CD4-positive, alpha-beta memory T cell (primary cell): ENCODE results near the gene GREM2. TPM values are rescaled to one million over a fixed set of nuclear protein-coding genes. Genes with fewer than 3 reads are reported as not detected.

Experiments
- CTCF ChIA-PET: fragments of 350-600 bp; sonication (Branson Sonifier 250); formaldehyde crosslinking; loops from one replicate; lab custom pipeline; 2021; ENCODE audit warnings: inconsistent platforms; ENCODE audit not compliant: partially characterized antibody; lab: Charles Lee
- POLR2A ChIA-PET: fragments of 350-600 bp; sonication (Branson Sonifier 250); formaldehyde crosslinking; loops from one replicate; lab custom pipeline; 2021; ENCODE audit not compliant: partially characterized antibody; lab: Charles Lee
- DNase-seq, 5 donors: peaks; one replicate each; pipeline versions ENCODE4 v3.0.0 to v3.0.0-alpha.2; 2020 to 2022; ENCODE audit warnings: mixed read lengths in 1 of 5
- H3K27ac ChIP-seq: one replicate; pipeline ENCODE4 v1.7.0; 2013; ENCODE audit warnings: low read depth, low read length
- H3K27me3 ChIP-seq: 2 replicates; pipeline ENCODE4 v1.7.0; 2013; ENCODE audit warnings: mild to moderate bottlenecking, low read length, moderate library complexity; ENCODE audit not compliant: insufficient read depth
- H3K36me3 ChIP-seq: 2 replicates; pipeline ENCODE4 v1.7.0; 2013; ENCODE audit warnings: mild to moderate bottlenecking, low read length, moderate library complexity; ENCODE audit not compliant: insufficient read depth
- H3K4me1 ChIP-seq: 2 replicates; pipeline ENCODE4 v1.7.0; 2013; ENCODE audit warnings: mild to moderate bottlenecking, low read length, moderate library complexity; ENCODE audit not compliant: insufficient read depth
- H3K4me3 ChIP-seq, 2 donors: one replicate each; pipeline ENCODE4 v1.7.0; 2013; ENCODE audit warnings: low read length in 2 of 2, mild to moderate bottlenecking in 1 of 2
- H3K9me3 ChIP-seq, 2 donors: one replicate each; pipeline ENCODE4 v1.7.0; 2013; ENCODE audit warnings: low read length in 2 of 2, control low read depth in 1 of 2; ENCODE audit not compliant: control insufficient read depth in 1 of 2
- H3K27ac Mint-ChIP-seq, 7 donors: one replicate each; pipeline ENCODE4 v1.8.0; 2020 to 2021; ENCODE audit warnings: mixed read lengths in 7 of 7, mild to moderate bottlenecking in 6 of 7, inconsistent platforms in 3 of 7, moderate library complexity in 3 of 7
- H3K27me3 Mint-ChIP-seq, 2 donors: one replicate each; pipeline ENCODE4 v1.8.0; 2020 to 2021; ENCODE audit warnings: mixed read lengths in 2 of 2
- H3K36me3 Mint-ChIP-seq, 2 donors: one replicate each; pipeline ENCODE4 v1.8.0; 2020 to 2021; ENCODE audit warnings: mixed read lengths in 2 of 2, inconsistent platforms in 1 of 2, mild to moderate bottlenecking in 1 of 2
- H3K4me1 Mint-ChIP-seq, 4 donors: one replicate each; pipeline ENCODE4 v1.8.0; 2020 to 2021; ENCODE audit warnings: mixed read lengths in 4 of 4, mild to moderate bottlenecking in 1 of 4
- H3K4me3 Mint-ChIP-seq, 8 donors: one replicate each; pipeline ENCODE4 v1.8.0; 2020 to 2021; ENCODE audit warnings: mixed read lengths in 8 of 8, mild to moderate bottlenecking in 7 of 8, moderate library complexity in 6 of 8, inconsistent platforms in 3 of 8
- H3K9me3 Mint-ChIP-seq, 8 donors: one replicate each; pipeline ENCODE4 v1.8.0; 2020 to 2021; ENCODE audit warnings: mixed read lengths in 8 of 8, mild to moderate bottlenecking in 5 of 8, inconsistent platforms in 3 of 8, moderate library complexity in 1 of 8
- intact Hi-C: fragments of 100-400 bp; cut with micrococcal nuclease; formaldehyde crosslinking; loops from one replicate; pipeline ENCODE4 v1.15.1; 2023
- polyA plus RNA-seq, 2 donors: library from polyadenylated mRNA; unstranded; fragments of 300-500 nt; fragmentation: Illumina TruSeq; gene quantifications; one replicate each; pipeline ENCODE4 v1.2.3, GENCODE V29; 2021
- total RNA-seq, 2 experiments: library from RNA; stranded (reverse); gene quantifications; one replicate each; pipeline ENCODE4 v1.2.3, GENCODE V29; 2021

Gene GREM2
- total and polyA plus RNA-seq, 4 experiments from 2014 or later = 1.6 to 2.5 (median 1.9) TPM

GRCh38 chr1:240586006-240586405 lies 25.9 kb downstream of the GREM2 start:
- Histone ChIP-seq H3K4me3 (no peak overlapping the region), H3K27ac (no peak overlapping the region), H3K36me3 (no peaks in the 10 kb centered on the region), H3K27me3 (no peaks in the 10 kb centered on the region), H3K4me1 (peaks cover 8% of the 10 kb centered on the region), H3K9me3 (no peaks in the 10 kb centered on the region)
- Mint-ChIP-seq H3K9me3 (peaks cover 0 to 4% (median under 1%) of the 10 kb centered on the region in 8 donors), H3K27me3 (no peaks in the 10 kb centered on the region), H3K36me3 (peaks cover 0 to 4% of the 10 kb centered on the region in 2 donors), H3K27ac (peak overlapping the region in 1 of 7 donors; percentile 56), H3K4me1 (peaks cover 1 to 16% (median 12%) of the 10 kb centered on the region in 4 donors), H3K4me3 (peak overlapping the region in 1 of 8 donors; percentile 28)
- intact Hi-C loops = no loop called here
- POLR2A ChIA-PET = no interaction called here
- DNase-seq = no peak
- CTCF ChIA-PET = no interaction called here

- H3K36me3 Mint-ChIP-seq = no peaks in the 10 kb centered on the region
- POLR2A ChIA-PET = no interaction called here
- no peaks in the 10 kb centered on the region for H3K27me3 ChIP-seq
- peak overlapping the region in 1 of 8 donors; percentile 2 for H3K4me3 Mint-ChIP-seq
- H3K4me1 Mint-ChIP-seq = peaks cover 0 to 23% (median 11%) of the 10 kb centered on the region in 4 donors
- intact Hi-C loops = no loop called here
- H3K36me3 ChIP-seq = no peaks in the 10 kb centered on the region
- no peak for DNase-seq
- H3K27ac Mint-ChIP-seq = peak overlapping the region in 1 of 7 donors; percentile 22
- H3K9me3 ChIP-seq = no peaks in the 10 kb centered on the region
- peaks cover 8% of the 10 kb centered on the region for H3K4me1 ChIP-seq
- no peaks in the 10 kb centered on the region for H3K27me3 Mint-ChIP-seq
- no peak overlapping the region for H3K27ac ChIP-seq
- CTCF ChIA-PET = no interaction called here
- peaks cover 0 to 2% (median 0%) of the 10 kb centered on the region in 8 donors for H3K9me3 Mint-ChIP-seq
- no peak overlapping the region for H3K4me3 ChIP-seq
Observed at GRCh38 chr1:240582953-240583352, 29.0 kb downstream of the GREM2 start.

- no peaks in the 10 kb centered on the region for H3K36me3 ChIP-seq
- H3K9me3 Mint-ChIP-seq = peaks cover 0 to 2% (median 0%) of the 10 kb centered on the region in 8 donors
- no peak overlapping the region for H3K27ac ChIP-seq
- peak overlapping the region in 1 of 7 donors; percentile 59 for H3K27ac Mint-ChIP-seq
- CTCF ChIA-PET = no interaction called here
- no peaks in the 10 kb centered on the region for H3K27me3 ChIP-seq
- POLR2A ChIA-PET = no interaction called here
- H3K27me3 Mint-ChIP-seq = no peaks in the 10 kb centered on the region
- DNase-seq = no peak
- peaks cover 19% of the 10 kb centered on the region for H3K4me1 ChIP-seq
- H3K4me3 ChIP-seq = no peak overlapping the region
- H3K4me1 Mint-ChIP-seq = peaks cover 9 to 45% (median 30%) of the 10 kb centered on the region in 4 donors
- peak overlapping the region in 1 of 8 donors; percentile 36 for H3K4me3 Mint-ChIP-seq
- intact Hi-C loops = loop anchor here (5.0 kb wide), 1 partner anchor 1268 kb away; the partner anchor contains the start of gene EXO1
- no peaks in the 10 kb centered on the region for H3K9me3 ChIP-seq
- peaks cover 0 to 3% of the 10 kb centered on the region in 2 donors for H3K36me3 Mint-ChIP-seq
Observed at GRCh38 chr1:240579511-240579910, 32.4 kb downstream of the GREM2 start.

- Mint-ChIP-seq H3K4me1 (peaks cover 14 to 48% (median 35%) of the 10 kb centered on the region in 4 donors), H3K27ac (peak overlapping the region in 6 of 7 donors; percentile 6 to 92 (median 82)), H3K9me3 (peaks cover 0 to 4% (median 0%) of the 10 kb centered on the region in 8 donors), H3K27me3 (no peaks in the 10 kb centered on the region), H3K4me3 (peak overlapping the region in 3 of 8 donors; percentile 13 to 67 (median 35)), H3K36me3 (peaks cover 0 to 3% of the 10 kb centered on the region in 2 donors)
- no peak for DNase-seq
- ChIA-PET CTCF (no interaction called here), POLR2A (no interaction called here)
- Histone ChIP-seq H3K4me1 (peaks cover 19% of the 10 kb centered on the region), H3K27ac (no peak overlapping the region), H3K4me3 (no peak overlapping the region), H3K9me3 (no peaks in the 10 kb centered on the region), H3K36me3 (no peaks in the 10 kb centered on the region), H3K27me3 (no peaks in the 10 kb centered on the region)
- intact Hi-C loops = loop anchor here (2.0 to 5.0 kb wide), 2 partner anchors 90 to 1270 kb away; partner anchors contain the start of gene EXO1
Observed at GRCh38 chr1:240577095-240577494, 34.9 kb downstream of the GREM2 start.

- Histone ChIP-seq H3K4me3 (no peak overlapping the region), H3K27ac (peak overlapping the region; percentile 53), H3K36me3 (no peaks in the 10 kb centered on the region), H3K4me1 (peaks cover 19% of the 10 kb centered on the region), H3K27me3 (no peaks in the 10 kb centered on the region), H3K9me3 (no peaks in the 10 kb centered on the region)
- CTCF ChIA-PET = interaction anchor here (1.4 kb wide), 1 partner anchor 32 kb away, joined by 3 read pairs; no protein-coding TSS in a partner anchor
- POLR2A ChIA-PET = interaction anchor here (1.0 kb wide), 1 partner anchor 9 kb away, joined by 3 read pairs; no protein-coding TSS in a partner anchor
- intact Hi-C loops = loop anchor here (1.0 to 5.0 kb wide), 3 partner anchors 35 to 1271 kb away; partner anchors contain the start of gene EXO1
- Mint-ChIP-seq H3K36me3 (peaks cover 0 to 3% of the 10 kb centered on the region in 2 donors), H3K4me3 (peak overlapping the region; percentile 46 to 87 (median 68)), H3K9me3 (peaks cover 0 to 4% (median 0%) of the 10 kb centered on the region in 8 donors), H3K4me1 (peaks cover 14 to 48% (median 33%) of the 10 kb centered on the region in 4 donors), H3K27me3 (no peaks in the 10 kb centered on the region), H3K27ac (peak overlapping the region; percentile 81 to 92 (median 89))
- peak; percentile 69 to 83 (median 79) for DNase-seq
Observed at GRCh38 chr1:240575981-240576662, 35.8 kb downstream of the GREM2 start.

GRCh38 chr1:240572328-240572727 lies 39.6 kb downstream of the GREM2 start:
- Mint-ChIP-seq H3K27ac (no peak overlapping the region), H3K27me3 (no peaks in the 10 kb centered on the region), H3K9me3 (peaks cover 0 to 4% (median 0%) of the 10 kb centered on the region in 8 donors), H3K4me3 (no peak overlapping the region), H3K36me3 (peaks cover 0 to 5% of the 10 kb centered on the region in 2 donors), H3K4me1 (peaks cover 12 to 30% (median 23%) of the 10 kb centered on the region in 4 donors)
- H3K9me3 ChIP-seq = no peaks in the 10 kb centered on the region
- DNase-seq = no peak
- H3K27me3 ChIP-seq = no peaks in the 10 kb centered on the region
- H3K27ac ChIP-seq = no peak overlapping the region
- intact Hi-C loops = no loop called here
- no peaks in the 10 kb centered on the region for H3K36me3 ChIP-seq
- H3K4me1 ChIP-seq = peaks cover 16% of the 10 kb centered on the region
- CTCF ChIA-PET = no interaction called here
- POLR2A ChIA-PET = no interaction called here
- no peak overlapping the region for H3K4me3 ChIP-seq

- Histone ChIP-seq H3K9me3 (no peaks in the 10 kb centered on the region), H3K27me3 (no peaks in the 10 kb centered on the region), H3K4me3 (no peak overlapping the region), H3K4me1 (peaks cover 11% of the 10 kb centered on the region), H3K27ac (no peak overlapping the region), H3K36me3 (no peaks in the 10 kb centered on the region)
- CTCF ChIA-PET = no interaction called here
- intact Hi-C loops = no loop called here
- H3K27ac Mint-ChIP-seq = no peak overlapping the region
- H3K4me1 Mint-ChIP-seq = peaks cover 12 to 24% (median 18%) of the 10 kb centered on the region in 4 donors
- H3K27me3 Mint-ChIP-seq = no peaks in the 10 kb centered on the region
- H3K4me3 Mint-ChIP-seq = no peak overlapping the region
- peaks cover 0 to 5% of the 10 kb centered on the region in 2 donors for H3K36me3 Mint-ChIP-seq
- H3K9me3 Mint-ChIP-seq = peaks cover 0 to 4% (median 0%) of the 10 kb centered on the region in 8 donors
- DNase-seq = no peak
- POLR2A ChIA-PET = no interaction called here
Observed at GRCh38 chr1:240571782-240572181, 40.2 kb downstream of the GREM2 start.
